HCT116 (cell line): ENCODE results near the gene ACSM6. TPM values are rescaled to one million over a fixed set of nuclear protein-coding genes. Genes with fewer than 3 reads are reported as not detected.

ENCODE experiments used
- ATAC-seq: fragments of 200-7000 bp; cut with Tn5 transposase; 2 replicates; pipeline ENCODE4 v1.9.1; 2020; ENCODE audit warnings: mild to moderate bottlenecking, moderate library complexity
- BruUV-seq: library from RNA; stranded (reverse); fragments of 400-500 nt; replicated peaks from 2 replicates; lab custom pipeline; 2021; lab: Mats Ljungman, UMichigan
- CTCF ChIA-PET: fragments of 300-600 bp; sonication (Branson Sonifier 250); formaldehyde crosslinking; loops from one replicate; lab custom pipeline; 2021; ENCODE audit warnings: antibody characterized with exemption; lab: Charles Lee
- POLR2A ChIA-PET: fragments of 300-600, 350-600 bp; sonication (Branson Sonifier 250); formaldehyde crosslinking; loops from one replicate; lab custom pipeline; 2021; ENCODE audit warnings: antibody characterized with exemption; lab: Charles Lee
- RAD21 ChIA-PET, 2 experiments: fragments of 300-600 bp; sonication (Branson Sonifier 250); formaldehyde crosslinking; loops; one replicate each; lab custom pipeline; 2023; ENCODE audit warnings: low total read pairs in 2 of 2; ENCODE audit not compliant: uncharacterized antibody in 2 of 2, unreplicated experiment in 2 of 2, low non-redundant PET in 1 of 2; lab: Charles Lee
- DNase-seq: peaks from one replicate; pipeline ENCODE4 v3.0.0-alpha.2; 2010; ENCODE audit warnings: low read depth, low spot score
- H2AFZ ChIP-seq: fragments of 200-600 bp; shearing (Covaris generic), sonication (generic); 2 replicates; pipeline ENCODE4 v1.6.1; 2017; ENCODE audit warnings: low read depth, mixed run types, mixed read lengths, antibody characterized with exemption, low read length; ENCODE audit not compliant: poor library complexity, severe bottlenecking
- H3K27ac ChIP-seq: 2 replicates; pipeline ENCODE4 v1.5.1; 2012; ENCODE audit warnings: low read depth, low read length
- H3K27me3 ChIP-seq: fragments of 200-600 bp; sonication (generic); 2 replicates; pipeline ENCODE4 v1.6.1; 2016; ENCODE audit warnings: mixed run types, low read length, mixed read lengths; ENCODE audit not compliant: insufficient read depth
- H3K36me3 ChIP-seq, 2 experiments: fragments of 200-500 bp in 1 of 2; fragments of 200-600 bp in 1 of 2; sonication (Bioruptor generic) in 1 of 2; sonication (generic) in 1 of 2; 2 replicates each; pipeline versions ENCODE4 v1.5.1 to v1.6.1; 2014 to 2016; ENCODE audit warnings: low read length in 2 of 2, inconsistent platforms in 1 of 2, mixed read lengths in 1 of 2, mixed run types in 1 of 2; ENCODE audit not compliant: insufficient read depth in 2 of 2, control insufficient read depth in 1 of 2
- H3K4me1 ChIP-seq, 2 experiments: fragments of 200-600 bp in 1 of 2; sonication (generic) in 1 of 2; 2 replicates each; pipeline versions ENCODE4 v1.5.1 to v1.6.1; 2012 to 2017; ENCODE audit warnings: low read length in 2 of 2, inconsistent platforms in 1 of 2, mild to moderate bottlenecking in 1 of 2, mixed read lengths in 1 of 2, mixed run types in 1 of 2, moderate library complexity in 1 of 2; ENCODE audit not compliant: insufficient read depth in 2 of 2, control insufficient read depth in 1 of 2
- H3K4me2 ChIP-seq: fragments of 200-600 bp; sonication (generic); 2 replicates; pipeline ENCODE4 v1.6.1; 2017; ENCODE audit warnings: mixed run types, low read length, mixed read lengths
- H3K4me3 ChIP-seq, 2 experiments: fragments of 200-600 bp in 1 of 2; sonication (generic) in 1 of 2; replicated peaks in 1 of 2; 2 replicates each; pipeline ENCODE4 v1.5.1; 2011 to 2016; ENCODE audit warnings: low read length in 2 of 2, control low read depth in 1 of 2, low read depth in 1 of 2, mild to moderate bottlenecking in 1 of 2, mixed read lengths in 1 of 2, mixed run types in 1 of 2
- H3K79me2 ChIP-seq: fragments of 200-600 bp; sonication (generic); 2 replicates; pipeline ENCODE4 v1.6.1; 2017; ENCODE audit warnings: mild to moderate bottlenecking, mixed run types, low read length, moderate library complexity, mixed read lengths; ENCODE audit not compliant: insufficient read depth
- H3K9ac ChIP-seq: fragments of 200-600 bp; sonication (generic); 2 replicates; pipeline ENCODE4 v1.6.1; 2016; ENCODE audit warnings: low read length, mixed read lengths
- H3K9me2 ChIP-seq: fragments of 200-600 bp; sonication (generic), shearing (Covaris generic); 2 replicates; pipeline ENCODE4 v1.6.1; 2017; ENCODE audit warnings: mixed run types, mild to moderate bottlenecking, moderate library complexity; ENCODE audit not compliant: insufficient read depth
- H3K9me3 ChIP-seq, 2 experiments: fragments of 200-500 bp in 1 of 2; fragments of 200-600 bp in 1 of 2; sonication (Bioruptor generic) in 1 of 2; sonication (generic) in 1 of 2; 2 replicates each; pipeline ENCODE4 v1.6.1; 2014 to 2017; ENCODE audit warnings: low read length in 2 of 2, mixed read lengths in 2 of 2, inconsistent platforms in 1 of 2, low read depth in 1 of 2, mild to moderate bottlenecking in 1 of 2, mixed run types in 1 of 2, moderate library complexity in 1 of 2; ENCODE audit not compliant: control insufficient read depth in 1 of 2, insufficient read depth in 1 of 2
- H4K20me1 ChIP-seq: fragments of 200-600 bp; sonication (generic), shearing (Covaris generic); 2 replicates; pipeline ENCODE4 v1.6.1; 2017; ENCODE audit warnings: mixed run types, mild to moderate bottlenecking, moderate library complexity; ENCODE audit not compliant: insufficient read depth
- CEBPB ChIP-seq: IDR thresholded peaks from 2 replicates; pipeline ENCODE4 v1.6.1; 2012; ENCODE audit warnings: low read depth
- CTCF ChIP-seq, 3 experiments: fragments of 200-600 bp in 1 of 3; sonication (generic) in 1 of 3; IDR thresholded peaks in 2 of 3; conservative IDR thresholded peaks in 1 of 3; 2 replicates each; pipeline ENCODE4 v1.5.1; 2012 to 2017; ENCODE audit warnings: low read depth in 2 of 3, low read length in 2 of 3, antibody characterized with exemption in 1 of 3, borderline replicate concordance in 1 of 3, control low read depth in 1 of 3, mild to moderate bottlenecking in 1 of 3, mixed read lengths in 1 of 3, mixed run types in 1 of 3, moderate library complexity in 1 of 3; ENCODE audit not compliant: insufficient read depth in 1 of 3
- ELF1 ChIP-seq: IDR thresholded peaks from 2 replicates; pipeline ENCODE4 v1.6.1; 2012; ENCODE audit warnings: low read depth, borderline replicate concordance
- EZH2phosphoT487 ChIP-seq: fragments of 200-600 bp; IDR thresholded peaks from 2 replicates; pipeline ENCODE4 v1.6.1; 2018; ENCODE audit warnings: antibody characterized with exemption, borderline replicate concordance
- FOSL1 ChIP-seq: IDR thresholded peaks from 2 replicates; pipeline ENCODE4 v1.6.1; 2012; ENCODE audit warnings: low read depth
- POLR2A ChIP-seq: IDR thresholded peaks from 2 replicates; pipeline ENCODE4 v1.7.0; 2011; ENCODE audit warnings: borderline replicate concordance; ENCODE audit not compliant: insufficient read depth, insufficient read length; ENCODE audit errors: extremely low read depth
- RAD21 ChIP-seq: IDR thresholded peaks from 2 replicates; pipeline ENCODE4 v1.6.1; 2012; ENCODE audit warnings: low read depth, mild to moderate bottlenecking
- SIN3A ChIP-seq: IDR thresholded peaks from 2 replicates; pipeline ENCODE4 v1.6.1; 2012; ENCODE audit warnings: low read depth
- ZNF274 ChIP-seq: fragments of 200-500 bp; sonication (Bioruptor generic); IDR thresholded peaks from 2 replicates; pipeline ENCODE4 v1.6.1; 2014; ENCODE audit warnings: mild to moderate bottlenecking, low read depth, low read length, inconsistent platforms
- intact Hi-C: fragments of 100-400 bp; cut with micrococcal nuclease; formaldehyde crosslinking; loops from 2 replicates; pipeline ENCODE4 v1.10.0; 2022
- total RNA-seq: library from RNA; stranded (reverse); gene quantifications from one replicate; pipeline ENCODE4 v1.2.1, GENCODE V29; 2021; ENCODE audit not compliant: unreplicated experiment
- TF ChIP-seq, protein P1 (sequence below): IDR thresholded peaks from 2 replicates; pipeline ENCODE4 v1.6.1; 2012
- TF ChIP-seq, protein P2 (sequence below): IDR thresholded peaks from 2 replicates; pipeline ENCODE4 v1.6.1; 2012

The ACSM6 gene
- total RNA-seq, 1 experiment from 2014 or later = not detected

GRCh38 chr10:95246582-95247051, 52.6 kb downstream of the ACSM6 start:
- TF ChIP-seq CTCF (IDR thresholded peaks at IDR 0.05 in 2 of 3, conservative IDR thresholded peaks at IDR 0.05 in 1 of 3; ENCODE audit: borderline replicate concordance in 1 of 3, insufficient read depth in 1 of 3, low read depth in 2 of 3, low read length in 2 of 3) = peak; percentile 78 to 84 (median 82)
- TF ChIP-seq SIN3A = no peak
- TF ChIP-seq RAD21 = peak; percentile 88
- Histone ChIP-seq H3K4me1 (peaks cover 0 to 15% of the 10 kb centered on the region in 2 experiments; a peak in 1 of 4 replicates), H3K9ac (no peak overlapping the region), H3K27ac (no peak overlapping the region), H3K4me3 (no peak overlapping the region), H2AFZ (no peak overlapping the region), H3K4me2 (no peak overlapping the region), H3K79me2 (no peaks in the 10 kb centered on the region), H3K9me3 (no peaks in the 10 kb centered on the region), H4K20me1 (no peaks in the 10 kb centered on the region), H3K27me3 (no peaks in the 10 kb centered on the region), H3K36me3 (0 out of 4 replicates have a peak, but pooled peaks cover 5 to 6% of the 10 kb centered on the region in 2 experiments), H3K9me2 (no peaks in the 10 kb centered on the region)
- BruUV-seq = no TSS peak
- CTCF ChIA-PET = interaction anchor here (0.7 to 3.2 kb wide), 17 partner anchors 10 to 618 kb away, joined by 3 to 78 read pairs (median 4); no protein-coding TSS in a partner anchor
- POLR2A ChIA-PET = no interaction called here
- intact Hi-C loops = loop anchor here (1.0 to 2.0 kb wide), 2 partner anchors 117 to 354 kb away; no protein-coding TSS in a partner anchor
- ATAC-seq (peak; percentile 79), DNase-seq (peak; percentile 65)
- RAD21 ChIA-PET = interaction anchor here (0.9 to 2.0 kb wide), 3 partner anchors 116 to 127 kb away, joined by 3 to 11 read pairs (median 4); no protein-coding TSS in a partner anchor

- peak; percentile 20; the same call in 1 of the 2 replicates for ATAC-seq
Observed at GRCh38 chr10:95247200-95247880, 53.3 kb downstream of the ACSM6 start.

More at GRCh38 chr10:95247200-95247880, 53.3 kb downstream of the ACSM6 start:
- BruUV-seq = no TSS peak
- H3K36me3 ChIP-seq = 0 out of 4 replicates have a peak, but pooled peaks cover 5 to 6% of the 10 kb centered on the region in 2 experiments
- no peaks in the 10 kb centered on the region for H3K27me3 ChIP-seq
- H2AFZ ChIP-seq = no peak overlapping the region
- 0 out of 2 replicates have a peak, but pooled peaks cover 7% of the 10 kb centered on the region for H3K79me2 ChIP-seq
- peaks cover 0 to 15% of the 10 kb centered on the region in 2 experiments; a peak in 1 of 4 replicates for H3K4me1 ChIP-seq
- H4K20me1 ChIP-seq = no peaks in the 10 kb centered on the region
- H3K27ac ChIP-seq = no peak overlapping the region
- intact Hi-C loops = loop anchor here (2.0 kb wide), 1 partner anchor 353 kb away; no protein-coding TSS in a partner anchor
- H3K9me2 ChIP-seq = no peaks in the 10 kb centered on the region
- H3K4me2 ChIP-seq = peak overlapping the region; percentile 22; the same call in 1 of the 2 replicates
- H3K9ac ChIP-seq = no peak overlapping the region
- ChIA-PET RAD21 (interaction anchor here (0.9 to 2.0 kb wide), 3 partner anchors 115 to 126 kb away, joined by 3 to 11 read pairs (median 4); no protein-coding TSS in a partner anchor), POLR2A (no interaction called here), CTCF (interaction anchor here (0.7 to 3.2 kb wide), 15 partner anchors 11 to 283 kb away, joined by 3 to 78 read pairs (median 5); no protein-coding TSS in a partner anchor)
- no peak for DNase-seq
- TF ChIP-seq, protein P1, sequence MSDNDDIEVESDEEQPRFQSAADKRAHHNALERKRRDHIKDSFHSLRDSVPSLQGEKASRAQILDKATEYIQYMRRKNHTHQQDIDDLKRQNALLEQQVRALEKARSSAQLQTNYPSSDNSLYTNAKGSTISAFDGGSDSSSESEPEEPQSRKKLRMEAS = no peak
- no peak for TF ChIP-seq CEBPB
- TF ChIP-seq, protein P2, sequence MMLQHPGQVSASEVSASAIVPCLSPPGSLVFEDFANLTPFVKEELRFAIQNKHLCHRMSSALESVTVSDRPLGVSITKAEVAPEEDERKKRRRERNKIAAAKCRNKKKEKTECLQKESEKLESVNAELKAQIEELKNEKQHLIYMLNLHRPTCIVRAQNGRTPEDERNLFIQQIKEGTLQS = no peak
- no peak for TF ChIP-seq FOSL1
- no peak for TF ChIP-seq EZH2phosphoT487
- TF ChIP-seq ELF1 = no peak
- TF ChIP-seq ZNF274 = no peak
- no peak for TF ChIP-seq RAD21
- TF ChIP-seq POLR2A = no peak
- no peak overlapping the region for H3K4me3 ChIP-seq
- H3K9me3 ChIP-seq = no peaks in the 10 kb centered on the region
